Naive thymus-derived CD4-positive, alpha-beta T cell (primary cell): ENCODE data around the gene CBR1. TPM values are rescaled to one million over a fixed set of nuclear protein-coding genes. Genes with fewer than 3 reads are reported as not detected.
A peak's percentile ranks its signal among the peaks of the same experiment; 100 is the strongest.
"Not testable (repeated sequence)": the region's sequence is repeated elsewhere in the genome, so short reads cannot be mapped to it uniquely, and the experiment has no call there.

Experiments
- ATAC-seq: fragments of 150-1000 bp; cut with Tn5 transposase; 2 replicates; pipeline ENCODE4 v1.10.0; 2021; ENCODE audit warnings: mild to moderate bottlenecking, moderate library complexity
- CTCF ChIA-PET: fragments of 350-600 bp; sonication (Branson Sonifier 250); formaldehyde crosslinking; loops from one replicate; lab custom pipeline; 2021; ENCODE audit warnings: antibody characterized with exemption; lab: Charles Lee
- POLR2A ChIA-PET: fragments of 350-600 bp; sonication (Branson Sonifier 250); formaldehyde crosslinking; loops from one replicate; lab custom pipeline; 2021; ENCODE audit warnings: antibody characterized with exemption, inconsistent platforms; lab: Charles Lee
- DNase-seq, 9 donors: peaks; one replicate each; pipeline versions ENCODE4 v3.0.0 to v3.0.0-alpha.2; 2020 to 2022; ENCODE audit warnings: mixed read lengths in 1 of 9
- H3K27ac ChIP-seq: one replicate; pipeline ENCODE4 v1.7.0; 2013; ENCODE audit warnings: mild to moderate bottlenecking, low read depth, low read length, moderate library complexity
- H3K27me3 ChIP-seq, 2 donors: one replicate each; pipeline ENCODE4 v1.7.0; 2013; ENCODE audit warnings: low read length in 2 of 2, mild to moderate bottlenecking in 2 of 2, moderate library complexity in 2 of 2; ENCODE audit not compliant: control insufficient read depth in 2 of 2, insufficient read depth in 2 of 2
- H3K36me3 ChIP-seq, 3 experiments: 1 replicate in 2 of 3; 2 replicates in 1 of 3; pipeline ENCODE4 v1.7.0; 2013; ENCODE audit warnings: low read length in 3 of 3, mild to moderate bottlenecking in 3 of 3, moderate library complexity in 1 of 3; ENCODE audit not compliant: insufficient read depth in 3 of 3, control insufficient read depth in 2 of 3
- H3K4me1 ChIP-seq, 2 donors: one replicate each; pipeline ENCODE4 v1.7.0; 2013; ENCODE audit warnings: low read length in 2 of 2, mild to moderate bottlenecking in 2 of 2, moderate library complexity in 1 of 2; ENCODE audit not compliant: control insufficient read depth in 2 of 2, insufficient read depth in 2 of 2
- H3K4me3 ChIP-seq: 2 replicates; pipeline ENCODE4 v1.7.0; 2013; ENCODE audit warnings: mild to moderate bottlenecking, low read length
- H3K9me3 ChIP-seq, 3 experiments: 1 replicate in 2 of 3; 2 replicates in 1 of 3; pipeline ENCODE4 v1.7.0; 2013; ENCODE audit warnings: low read length in 3 of 3; ENCODE audit not compliant: control insufficient read depth in 2 of 3
- H3K27ac Mint-ChIP-seq, 9 donors: one replicate each; pipeline ENCODE4 v1.8.0; 2020 to 2022; ENCODE audit warnings: mixed read lengths in 9 of 9, mild to moderate bottlenecking in 8 of 9, moderate library complexity in 5 of 9, inconsistent platforms in 2 of 9
- H3K27me3 Mint-ChIP-seq, 5 donors: one replicate each; pipeline ENCODE4 v1.8.0; 2021 to 2022; ENCODE audit warnings: mixed read lengths in 5 of 5, mild to moderate bottlenecking in 1 of 5
- H3K36me3 Mint-ChIP-seq, 5 donors: one replicate each; pipeline ENCODE4 v1.8.0; 2020 to 2022; ENCODE audit warnings: mixed read lengths in 5 of 5, mild to moderate bottlenecking in 3 of 5, inconsistent platforms in 1 of 5
- H3K4me1 Mint-ChIP-seq, 7 donors: one replicate each; pipeline ENCODE4 v1.8.0; 2020 to 2022; ENCODE audit warnings: mixed read lengths in 7 of 7, mild to moderate bottlenecking in 3 of 7, inconsistent platforms in 1 of 7
- H3K4me3 Mint-ChIP-seq, 10 donors: one replicate each; pipeline ENCODE4 v1.8.0; 2020 to 2022; ENCODE audit warnings: mild to moderate bottlenecking in 10 of 10, mixed read lengths in 10 of 10, moderate library complexity in 6 of 10, inconsistent platforms in 2 of 10
- H3K9me3 Mint-ChIP-seq, 11 donors: one replicate each; pipeline ENCODE4 v1.8.0; 2020 to 2022; ENCODE audit warnings: mixed read lengths in 11 of 11, mild to moderate bottlenecking in 4 of 11, inconsistent platforms in 1 of 11, moderate library complexity in 1 of 11
- intact Hi-C, 2 donors: fragments of 100-400 bp; cut with micrococcal nuclease; formaldehyde crosslinking; loops; one replicate each; pipeline ENCODE4 v1.15.1; 2023
- polyA plus RNA-seq, 2 donors: library from polyadenylated mRNA; unstranded; fragments of 300-500 nt; fragmentation: Illumina TruSeq; gene quantifications; one replicate each; pipeline ENCODE4 v1.2.3, GENCODE V29; 2021
- total RNA-seq, 6 experiments: library from RNA in 5 of 6; stranded (reverse) in 5 of 6; gene quantifications; 1 replicate in 5 of 6; 2 replicates in 1 of 6; pipeline ENCODE4 v1.2.3 and lab custom pipeline; 2021 to 2026

The CBR1 gene
- total and polyA plus RNA-seq, 7 experiments from 2014 or later, result 6.0 to 59.7 (median 24.1) TPM

GRCh38 chr21:36099695-36100211 lies 29.9 kb downstream of the CBR1 start:
- CTCF ChIA-PET, ATAC-seq: not testable (repeated sequence)

GRCh38 chr21:36100971-36101641 lies 31.3 kb downstream of the CBR1 start:
- no peak for DNase-seq
- H3K36me3 ChIP-seq, result no peaks in the 10 kb centered on the region
- Mint-ChIP-seq H3K4me1 (peaks cover 3 to 12% (median 9%) of the 10 kb centered on the region in 7 donors), H3K4me3 (no peak overlapping the region), H3K27me3 (peaks cover 26 to 35% (median 32%) of the 10 kb centered on the region in 5 donors), H3K36me3 (peaks cover 0 to 5% (median 0%) of the 10 kb centered on the region in 5 donors), H3K27ac (no peak overlapping the region), H3K9me3 (peaks cover 0 to 2% (median 0%) of the 10 kb centered on the region in 11 donors)
- H3K4me3 ChIP-seq, result no peak overlapping the region
- H3K4me1 ChIP-seq, result no peaks in the 10 kb centered on the region
- ATAC-seq, result no peak
- ChIA-PET CTCF (interaction anchor here (0.6 kb wide), 1 partner anchor 31 kb away, joined by 3 read pairs; the partner anchor contains the start of gene CBR1), POLR2A (interaction anchor here (0.7 kb wide), 1 partner anchor 677 kb away, joined by 3 read pairs; no protein-coding TSS in a partner anchor)
- H3K27ac ChIP-seq, result no peak overlapping the region
- no peaks in the 10 kb centered on the region for H3K9me3 ChIP-seq
- peaks cover 0 to 3% of the 10 kb centered on the region in 2 donors for H3K27me3 ChIP-seq
- intact Hi-C loops, result no loop called here

More at GRCh38 chr21:36099695-36100211, 29.9 kb downstream of the CBR1 start:
- intact Hi-C loops, H3K4me1 Mint-ChIP-seq, H3K4me3 Mint-ChIP-seq, POLR2A ChIA-PET, H3K36me3 ChIP-seq, H3K27ac ChIP-seq, H3K4me1 ChIP-seq, H3K9me3 ChIP-seq, H3K4me3 ChIP-seq, H3K36me3 Mint-ChIP-seq, H3K9me3 Mint-ChIP-seq, DNase-seq, H3K27ac Mint-ChIP-seq, H3K27me3 ChIP-seq: not testable (repeated sequence)
- peaks cover 14 to 23% (median 19%) of the 10 kb centered on the region in 5 donors for H3K27me3 Mint-ChIP-seq

DNA sequence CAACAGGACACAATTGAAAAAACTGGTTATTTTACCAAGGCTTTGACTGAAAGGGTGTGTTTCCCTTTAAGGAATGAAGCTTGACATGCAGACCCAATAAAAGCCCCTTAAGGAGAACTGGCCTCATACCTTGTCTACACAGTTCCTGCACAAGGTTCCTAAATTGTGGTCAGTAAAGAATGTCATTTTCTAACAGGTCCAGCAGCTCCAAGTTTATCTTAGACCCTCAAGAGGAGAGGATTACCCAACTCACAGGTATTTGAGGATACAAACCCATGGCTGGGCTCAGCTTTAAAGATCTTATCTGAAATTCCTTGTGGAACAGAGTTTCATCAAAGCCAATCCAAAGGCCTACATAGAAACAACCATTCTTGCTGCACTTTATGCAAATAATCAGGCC lies 33.6 kb downstream of the CBR1 start:
- H3K36me3 Mint-ChIP-seq, result peaks cover 0 to 4% (median 0%) of the 10 kb centered on the region in 5 donors
- H3K4me1 Mint-ChIP-seq, result peaks cover 3 to 12% (median 9%) of the 10 kb centered on the region in 7 donors
- H3K4me3 Mint-ChIP-seq, result no peak overlapping the region
- no peak overlapping the region for H3K27ac ChIP-seq
- H3K9me3 Mint-ChIP-seq, result peaks cover 0 to 2% (median 0%) of the 10 kb centered on the region in 11 donors
- no peaks in the 10 kb centered on the region for H3K4me1 ChIP-seq
- no peak for ATAC-seq
- POLR2A ChIA-PET, result no interaction called here
- H3K9me3 ChIP-seq, result no peaks in the 10 kb centered on the region
- peaks cover 33 to 50% (median 35%) of the 10 kb centered on the region in 5 donors for H3K27me3 Mint-ChIP-seq
- H3K27ac Mint-ChIP-seq, result no peak overlapping the region
- H3K36me3 ChIP-seq, result no peaks in the 10 kb centered on the region
- peaks cover 0 to 3% of the 10 kb centered on the region in 2 donors for H3K27me3 ChIP-seq
- DNase-seq, result no peak
- no peak overlapping the region for H3K4me3 ChIP-seq
- intact Hi-C loops, result loop anchor here in 1 of 2 donors (2.0 kb wide), 1 partner anchor 51 kb away; no protein-coding TSS in a partner anchor
- CTCF ChIA-PET, result no interaction called here

DNA sequence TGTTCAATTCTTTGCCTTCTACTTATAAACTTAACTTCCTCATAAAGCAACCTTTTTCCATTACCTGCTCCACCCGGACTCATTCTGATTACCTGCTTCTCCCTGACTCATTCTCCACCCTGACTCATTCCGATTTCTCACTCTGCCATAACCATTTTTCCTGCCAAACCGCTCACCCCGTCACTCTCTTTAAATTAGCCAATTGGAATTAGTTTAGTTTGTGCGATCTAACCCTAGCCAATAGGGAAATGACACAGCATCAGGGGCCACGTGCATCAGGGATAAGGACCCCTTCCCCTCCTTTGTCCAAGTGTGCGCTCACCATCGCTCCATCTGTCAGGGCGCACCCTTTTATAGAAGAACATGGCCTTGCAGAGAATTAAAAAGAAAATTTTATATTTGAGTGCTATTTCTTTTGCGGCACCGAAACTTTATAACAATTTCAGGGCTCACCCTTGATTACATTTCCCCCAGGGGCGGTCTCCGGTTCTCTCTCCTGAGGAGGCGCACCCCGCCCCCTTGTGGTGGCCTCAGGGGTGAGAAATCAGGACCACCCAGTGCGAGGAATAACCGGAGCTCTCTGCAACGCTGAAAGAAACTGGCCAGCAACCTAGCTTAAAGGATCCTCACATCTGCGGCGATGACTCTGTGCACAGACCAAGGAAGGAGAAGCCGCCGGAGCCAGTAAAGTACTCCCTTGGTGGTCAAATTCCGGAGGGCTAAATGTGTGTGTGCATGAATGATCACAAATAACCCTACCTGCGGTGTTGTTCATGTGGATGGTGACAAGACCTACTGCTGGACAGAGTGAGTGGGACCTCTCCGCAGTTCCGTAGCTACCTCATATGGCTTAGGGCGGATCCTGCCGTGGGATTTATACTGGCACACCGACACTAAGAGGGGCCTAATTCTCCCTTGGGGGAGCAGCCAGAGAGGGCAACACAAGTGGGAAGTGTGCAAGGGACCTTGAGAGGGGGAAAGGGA lies 34.8 kb downstream of the CBR1 start:
- Mint-ChIP-seq H3K27me3 (peaks cover 28 to 58% (median 33%) of the 10 kb centered on the region in 5 donors), H3K4me3 (peak overlapping the region in 9 of 10 donors; percentile 0 to 72 (median 45)), H3K36me3 (peaks cover 0 to 4% (median 0%) of the 10 kb centered on the region in 5 donors), H3K4me1 (peaks cover 3 to 12% (median 9%) of the 10 kb centered on the region in 7 donors), H3K27ac (peak overlapping the region in 3 of 9 donors; percentile 21 to 38 (median 36)), H3K9me3 (peaks cover 0 to 2% (median 0%) of the 10 kb centered on the region in 11 donors)
- no peak overlapping the region for H3K27ac ChIP-seq
- ATAC-seq (peak; percentile 73), DNase-seq (peak; percentile 31 to 64 (median 44))
- no peaks in the 10 kb centered on the region for H3K36me3 ChIP-seq
- POLR2A ChIA-PET, result no interaction called here
- H3K27me3 ChIP-seq, result peaks cover 0 to 3% of the 10 kb centered on the region in 2 donors
- H3K4me1 ChIP-seq, result no peaks in the 10 kb centered on the region
- CTCF ChIA-PET, result interaction anchor here (0.7 to 1.0 kb wide), 3 partner anchors 9 to 54 kb away, joined by 3 to 4 read pairs (median 3); partner anchors contain the start of gene SETD4
- no peak overlapping the region for H3K4me3 ChIP-seq
- no peaks in the 10 kb centered on the region for H3K9me3 ChIP-seq
- intact Hi-C loops, result loop anchor here (1.0 kb wide), 1 partner anchor 44 kb away; the partner anchor contains the start of gene SETD4 (in 2 of the 2)

DNA sequence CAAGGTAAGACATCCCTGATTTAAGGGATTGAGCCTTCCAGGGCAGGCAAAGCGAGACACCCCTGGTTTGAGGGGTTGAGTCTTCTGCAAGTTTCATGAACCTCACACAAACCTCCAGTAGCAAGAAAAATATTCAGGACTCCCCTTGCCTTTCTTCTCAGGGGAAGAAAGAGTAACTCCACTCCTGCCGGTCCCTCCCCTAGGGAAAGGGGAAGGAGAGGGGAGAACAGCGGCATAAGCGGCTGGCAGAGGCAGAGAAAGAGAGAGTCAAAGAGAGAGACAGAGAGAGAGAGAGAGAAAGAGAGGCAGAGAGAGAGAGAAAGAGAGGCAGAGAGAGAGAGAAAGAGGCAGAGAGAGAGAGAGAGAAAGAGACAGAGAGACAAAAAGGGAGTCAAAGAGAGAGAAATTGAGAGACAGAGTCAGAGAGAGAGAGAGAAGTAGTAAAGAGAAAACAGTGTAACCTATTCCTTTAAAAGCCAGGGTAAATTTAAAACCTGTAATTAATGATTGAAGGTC lies 35.6 kb downstream of the CBR1 start:
- POLR2A ChIA-PET, result no interaction called here
- intact Hi-C loops, result no loop called here
- H3K27me3 Mint-ChIP-seq, result peaks cover 28 to 62% (median 33%) of the 10 kb centered on the region in 5 donors
- H3K27ac Mint-ChIP-seq, result peak overlapping the region in 1 of 9 donors; percentile 45
- no peaks in the 10 kb centered on the region for H3K36me3 ChIP-seq
- DNase-seq, result no peak
- peaks cover 0 to 2% (median 0%) of the 10 kb centered on the region in 11 donors for H3K9me3 Mint-ChIP-seq
- H3K27me3 ChIP-seq, result peaks cover 0 to 3% of the 10 kb centered on the region in 2 donors
- no peak overlapping the region for H3K4me3 ChIP-seq
- peaks cover 0 to 4% (median 0%) of the 10 kb centered on the region in 5 donors for H3K36me3 Mint-ChIP-seq
- ATAC-seq, result no peak
- H3K4me1 Mint-ChIP-seq, result peaks cover 3 to 12% (median 9%) of the 10 kb centered on the region in 7 donors
- no peaks in the 10 kb centered on the region for H3K9me3 ChIP-seq
- peak overlapping the region in 1 of 10 donors; percentile 61 for H3K4me3 Mint-ChIP-seq
- H3K27ac ChIP-seq, result no peak overlapping the region
- CTCF ChIA-PET, result interaction anchor here (0.7 to 1.0 kb wide), 3 partner anchors 10 to 55 kb away, joined by 3 to 4 read pairs (median 3); partner anchors contain the start of gene SETD4
- H3K4me1 ChIP-seq, result no peaks in the 10 kb centered on the region
